Prostate gland (tissue), 2 donors: ENCODE results near the gene RAB3IL1.
"Not testable (repeated sequence)": the region's sequence is repeated elsewhere in the genome, so short reads cannot be mapped to it uniquely, and the experiment has no call there.

ENCODE experiments used
- CTCF ChIP-seq, 4 experiments: fragments of 200-600 bp in 2 of 4; fragments of 450-650 bp in 2 of 4; sonication (generic) in 2 of 4; IDR thresholded peaks; 1 replicate in 3 of 4; 2 replicates in 1 of 4; pipeline ENCODE4 v1.5.1; 2016 to 2019; ENCODE audit warnings: antibody characterized with exemption in 4 of 4, mild to moderate bottlenecking in 2 of 4, moderate library complexity in 2 of 4
- POLR2AphosphoS5 ChIP-seq: sonication (generic); formaldehyde crosslinking; IDR thresholded peaks from one replicate; pipeline ENCODE4 v1.6.1; 2017; ENCODE audit warnings: antibody characterized with exemption

GRCh38 chr11:61964666-61965271 is 47.4 kb upstream of the RAB3IL1 start:
- TF ChIP-seq CTCF (IDR thresholded peaks at IDR 0.05) = not testable (repeated sequence)
- TF ChIP-seq POLR2AphosphoS5 = peak; percentile 64
